ENCODE data around the gene AP5S1. TPM values are rescaled to one million over a fixed set of nuclear protein-coding genes. Genes with fewer than 3 reads are reported as not detected.

Gene AP5S1
- total RNA-seq, 1 donor from 2014 or later, result 11.1 TPM

- H3K27ac Mint-ChIP-seq, result peak overlapping the region; percentile 7
- no peak for TF ChIP-seq CTCF (conservative IDR thresholded peaks at IDR 0.05)
- H3K4me1 Mint-ChIP-seq (ENCODE audit: unreplicated experiment), result peaks cover 37% of the 10 kb centered on the region
- no peak for DNase-seq (ENCODE audit: extremely low spot score, unreplicated experiment)
- no peaks in the 10 kb centered on the region for H3K27me3 Mint-ChIP-seq
- peaks cover 24% of the 10 kb centered on the region for H3K36me3 Mint-ChIP-seq
- H3K4me3 Mint-ChIP-seq, result no peak overlapping the region
- no peaks in the 10 kb centered on the region for H3K9me3 Mint-ChIP-seq
These were observed 17.7 kb upstream of the AP5S1 start for GRCh38 chr20:3802524-3803239.

- peaks cover 24% of the 10 kb centered on the region for H3K36me3 Mint-ChIP-seq
- H3K9me3 Mint-ChIP-seq, result no peaks in the 10 kb centered on the region
- DNase-seq (ENCODE audit: extremely low spot score, unreplicated experiment), result no peak
- H3K27ac Mint-ChIP-seq, result no peak overlapping the region
- H3K27me3 Mint-ChIP-seq, result no peaks in the 10 kb centered on the region
- no peak for TF ChIP-seq CTCF (conservative IDR thresholded peaks at IDR 0.05)
- H3K4me1 Mint-ChIP-seq (ENCODE audit: unreplicated experiment), result peaks cover 38% of the 10 kb centered on the region
- H3K4me3 Mint-ChIP-seq, result no peak overlapping the region
These were observed 17.1 kb upstream of the AP5S1 start for GRCh38 chr20:3803289-3803688.

- no peak for TF ChIP-seq CTCF (conservative IDR thresholded peaks at IDR 0.05)
- Mint-ChIP-seq H3K4me3 (no peak overlapping the region), H3K4me1 (ENCODE audit: unreplicated experiment) (peaks cover 35% of the 10 kb centered on the region), H3K9me3 (no peaks in the 10 kb centered on the region), H3K36me3 (peaks cover 24% of the 10 kb centered on the region), H3K27me3 (no peaks in the 10 kb centered on the region), H3K27ac (peak overlapping the region; percentile 48)
- DNase-seq (ENCODE audit: extremely low spot score, unreplicated experiment), result no peak
These were observed 16.5 kb upstream of the AP5S1 start for GRCh38 chr20:3803854-3804253.

- Mint-ChIP-seq H3K27ac (peak overlapping the region; percentile 48), H3K27me3 (no peaks in the 10 kb centered on the region), H3K4me3 (no peak overlapping the region), H3K4me1 (ENCODE audit: unreplicated experiment) (peaks cover 32% of the 10 kb centered on the region), H3K9me3 (no peaks in the 10 kb centered on the region), H3K36me3 (peaks cover 24% of the 10 kb centered on the region)
- TF ChIP-seq CTCF (conservative IDR thresholded peaks at IDR 0.05), result no peak
- no peak for DNase-seq (ENCODE audit: extremely low spot score, unreplicated experiment)
These were observed 16.0 kb upstream of the AP5S1 start for GRCh38 chr20:3804254-3804751.

GRCh38 chr20:3804781-3805180 is 15.6 kb upstream of the AP5S1 start:
- Mint-ChIP-seq H3K4me3 (no peak overlapping the region), H3K27me3 (no peaks in the 10 kb centered on the region), H3K36me3 (peaks cover 24% of the 10 kb centered on the region), H3K27ac (no peak overlapping the region), H3K4me1 (ENCODE audit: unreplicated experiment) (peaks cover 27% of the 10 kb centered on the region), H3K9me3 (no peaks in the 10 kb centered on the region)
- DNase-seq (ENCODE audit: extremely low spot score, unreplicated experiment), result no peak
- TF ChIP-seq CTCF (conservative IDR thresholded peaks at IDR 0.05), result no peak

Measured in type B pancreatic cell (in vitro differentiated cells).